NCI-H187 (cell line): ENCODE data around the gene NGDN.
"Not testable (repeated sequence)": the region's sequence is repeated elsewhere in the genome, so short reads cannot be mapped to it uniquely, and the experiment has no call there.

ENCODE experiments used
- DNase-seq, 2 experiments: peaks; one replicate each; lab custom pipeline; 2025; lab: John Stamatoyannopoulos, UW

Gene NGDN

GRCh38 chr14:23469127-23469905 is at the start of gene NGDN:
TSS of gene NGDN (plus strand) at chr14:23469703. CDS start at chr14:23469716, 13 bp downstream.
- DNase-seq = peak; percentile 94 to 95

DNA sequence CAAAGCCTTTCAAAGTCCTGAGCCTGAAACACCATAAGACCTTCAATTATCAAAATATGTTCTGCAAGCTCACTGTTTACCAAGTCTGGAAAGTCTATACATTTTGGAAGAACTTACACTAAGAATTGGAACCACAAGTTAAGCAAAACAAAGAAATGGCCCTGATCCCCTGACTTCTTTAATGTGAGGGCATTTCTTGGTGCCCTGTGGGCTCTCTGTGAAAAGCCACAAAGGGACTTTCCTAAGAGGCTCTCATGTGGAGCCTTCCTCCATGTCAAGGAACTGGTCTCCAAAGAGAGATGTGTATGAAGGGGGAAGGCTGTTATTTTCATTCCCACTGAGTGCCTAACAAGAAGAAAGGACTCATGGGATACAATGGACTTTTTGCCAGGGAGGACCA is 47.9 kb upstream of the NGDN start:
- no peak for DNase-seq

DNA sequence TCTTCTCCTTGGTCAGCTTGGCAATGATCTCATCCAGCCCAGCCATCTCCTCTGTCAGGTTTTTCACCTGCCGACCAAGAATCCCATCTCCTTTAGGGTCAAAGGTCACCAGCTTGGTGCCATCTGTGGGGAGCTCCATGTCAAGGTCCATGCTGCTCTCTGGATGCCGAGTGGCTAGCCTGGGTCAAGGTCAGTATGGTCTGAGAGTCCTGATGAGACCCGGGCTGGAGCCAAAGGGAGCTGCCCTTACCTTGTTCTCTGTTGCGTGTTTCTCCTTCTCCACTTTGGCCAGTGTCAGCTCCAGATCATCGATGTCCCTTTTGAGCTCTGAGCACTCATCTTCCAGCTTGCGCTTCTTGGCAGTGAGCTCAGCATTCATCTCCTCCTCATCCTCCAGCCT is 45.8 kb upstream of the NGDN start:
- DNase-seq = no peak

GRCh38 chr14:23425169-23425568 is 44.3 kb upstream of the NGDN start:
- DNase-seq = no peak

GRCh38 chr14:23425798-23426197 is 43.7 kb upstream of the NGDN start:
- DNase-seq = not testable (repeated sequence)

DNA sequence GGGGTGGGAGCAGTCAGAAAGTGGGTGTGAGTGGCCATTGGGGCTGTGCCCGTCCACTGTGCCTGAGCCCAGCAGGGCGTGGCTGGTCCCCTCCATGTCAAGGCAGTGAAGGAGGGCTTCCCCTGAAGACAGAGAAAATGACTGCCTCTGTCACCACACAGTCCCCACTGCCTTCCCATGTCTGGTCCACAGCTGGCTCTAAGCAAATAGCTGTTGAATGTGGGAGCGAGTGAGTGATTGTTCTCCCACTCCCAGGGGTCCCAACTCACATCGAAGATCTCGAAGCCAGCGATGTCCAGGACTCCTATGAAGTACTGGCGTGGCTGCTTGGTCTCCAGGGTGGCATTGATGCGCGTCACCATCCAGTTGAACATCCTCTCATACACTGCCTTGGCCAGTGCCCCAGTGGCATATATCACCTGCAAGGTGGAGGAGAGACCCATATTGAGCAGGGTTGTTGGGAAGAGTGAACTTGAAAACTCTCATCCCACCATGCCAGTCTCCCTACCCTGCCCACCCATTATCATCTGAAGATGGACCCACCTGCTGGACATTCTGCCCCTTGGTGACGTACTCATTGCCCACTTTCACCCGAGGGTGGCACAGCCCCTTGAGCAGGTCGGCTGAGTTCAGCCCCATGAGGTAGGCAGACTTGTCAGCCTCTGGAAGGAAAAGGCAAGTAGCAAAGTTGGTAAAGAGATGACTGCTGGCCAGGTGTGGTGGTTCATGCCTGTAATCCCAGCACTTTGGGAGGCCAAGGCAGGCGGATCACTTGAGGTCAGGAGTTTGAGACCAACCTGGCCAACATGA is 40.6 kb upstream of the NGDN start:
- no peak for DNase-seq

DNA sequence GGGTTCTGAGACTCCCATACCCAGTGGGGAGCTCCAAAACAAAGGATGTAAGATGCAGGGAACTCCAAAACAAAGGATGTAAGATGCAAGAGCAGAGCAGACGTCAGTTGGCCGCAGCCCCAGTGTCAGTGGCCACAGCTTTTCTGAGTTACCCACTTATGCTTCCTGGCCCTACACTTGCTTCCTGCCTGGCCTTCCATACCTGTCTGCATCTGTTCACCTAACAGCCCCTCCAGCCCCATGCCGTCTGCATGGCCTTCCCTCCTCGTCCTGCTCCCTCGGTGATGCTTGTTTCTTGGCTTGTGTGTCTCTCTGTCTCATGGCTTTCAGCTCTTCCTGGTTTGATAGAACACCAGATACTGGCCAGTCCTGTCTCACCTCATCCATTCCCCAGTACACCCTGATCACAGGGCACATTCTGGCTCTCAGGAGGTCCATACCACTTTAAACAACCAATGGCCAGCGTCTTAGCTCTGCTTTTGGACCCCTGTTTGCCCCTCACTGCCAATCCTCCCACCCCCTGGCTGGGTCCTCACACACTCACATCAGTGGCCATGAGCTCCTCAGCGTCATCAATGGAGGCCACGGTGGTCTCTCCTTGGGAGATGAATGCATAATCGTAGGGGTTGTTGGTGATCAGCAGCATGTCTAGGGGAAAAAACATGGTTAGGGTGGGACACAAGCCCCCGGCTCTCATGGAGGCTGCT is 39.3 kb upstream of the NGDN start:
- DNase-seq = no peak

GRCh38 chr14:23430723-23431085 is 38.8 kb upstream of the NGDN start:
- no peak for DNase-seq

- DNase-seq = no peak
Observed at GRCh38 chr14:23431486-23431885, 38.0 kb upstream of the NGDN start.

- DNase-seq = no peak
Observed at GRCh38 chr14:23432102-23432925, 37.2 kb upstream of the NGDN start.

DNA sequence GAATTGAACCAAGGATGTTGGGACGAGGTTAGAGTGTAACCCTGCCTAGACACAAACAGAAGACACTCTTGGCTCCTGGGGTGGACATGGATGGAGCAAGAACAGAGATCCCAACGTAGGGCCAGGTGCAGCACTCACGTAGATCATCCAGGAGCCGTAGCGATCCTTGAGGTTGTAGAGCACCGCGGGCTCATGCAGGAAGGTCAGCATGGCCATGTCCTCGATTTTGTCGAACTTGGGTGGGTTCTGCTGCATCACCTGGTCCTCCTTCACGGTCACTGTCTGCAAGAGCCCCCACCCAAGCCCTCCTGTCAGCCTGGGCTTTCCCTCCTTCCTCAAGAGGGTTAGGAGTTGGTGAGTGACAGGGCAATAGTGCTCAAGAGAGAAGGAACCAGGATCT is 36.6 kb upstream of the NGDN start:
- DNase-seq = no peak

- DNase-seq = no peak
Observed at GRCh38 chr14:23433457-23433856, 36.0 kb upstream of the NGDN start.

DNA sequence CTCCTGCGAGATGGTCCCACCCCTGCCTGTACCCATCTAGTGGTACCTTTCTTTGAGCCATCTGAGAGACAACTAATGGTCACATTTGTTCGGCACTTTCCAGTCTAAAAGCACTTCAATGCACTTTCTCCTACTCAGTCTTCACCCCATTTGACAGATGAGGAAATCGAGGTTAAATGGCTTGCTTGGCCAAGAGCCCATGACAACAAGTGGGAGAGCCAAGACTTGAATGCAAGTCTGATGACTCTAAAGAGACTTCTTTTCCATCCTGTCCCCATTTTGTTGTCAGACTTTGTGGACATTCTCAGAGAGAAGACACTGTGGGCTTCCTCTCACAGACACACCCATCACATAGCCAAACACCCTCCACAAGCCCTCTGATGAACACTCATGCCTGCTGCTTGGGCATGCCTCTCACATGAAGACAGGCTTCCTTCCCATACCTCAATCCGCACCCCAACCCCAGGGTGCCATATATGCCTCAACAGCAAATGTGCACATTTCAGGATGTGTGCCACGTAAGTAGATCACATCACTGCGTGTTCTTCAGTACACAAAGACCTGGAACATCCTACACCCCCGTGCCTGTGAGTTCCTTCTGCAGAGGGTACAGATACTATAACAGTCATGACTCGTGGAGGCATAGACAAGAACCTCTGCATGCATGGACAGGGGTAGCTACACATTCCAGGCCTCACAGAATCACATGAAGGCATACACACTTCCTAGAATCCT is 34.8 kb upstream of the NGDN start:
- no peak for DNase-seq

DNA sequence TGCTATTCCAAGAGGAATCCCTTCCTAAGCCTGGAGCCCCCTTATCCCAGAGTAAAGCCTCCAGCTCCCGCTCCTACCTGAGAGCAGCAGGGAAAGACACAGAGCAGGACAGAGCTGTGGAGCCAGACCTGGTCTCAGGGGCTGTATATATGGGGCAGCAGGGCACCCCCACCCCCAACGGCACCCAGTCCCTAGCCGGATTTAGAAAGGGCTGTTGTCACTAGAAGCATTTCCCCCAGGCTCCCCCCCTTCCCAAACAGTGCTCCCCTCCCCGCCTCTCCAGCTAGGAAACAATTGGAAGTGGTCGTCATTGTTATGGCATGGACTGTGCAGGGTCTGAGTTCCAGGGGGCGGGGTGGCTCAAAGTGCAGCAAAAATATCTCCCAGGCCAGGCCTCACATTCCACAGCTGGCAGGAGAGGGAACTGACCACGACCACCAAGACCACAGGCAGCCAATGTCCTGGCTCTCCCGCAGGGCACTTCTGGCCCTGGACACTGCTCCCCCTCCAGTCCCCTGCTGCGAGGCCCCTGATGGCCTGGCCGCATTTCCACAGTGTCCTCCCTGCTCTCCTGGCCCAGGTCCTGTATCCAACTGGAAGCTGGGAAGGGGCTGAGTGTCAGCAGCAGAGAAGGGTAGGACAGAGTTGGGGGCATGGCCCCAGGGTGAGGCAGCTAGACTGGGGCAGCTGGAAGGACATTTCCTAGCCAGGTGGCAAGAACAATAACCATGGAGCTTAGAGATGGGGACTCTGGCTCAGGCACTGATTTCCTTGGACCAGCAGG is 33.8 kb upstream of the NGDN start, which contains the start of gene MYH7:
MYH7 (minus strand) TSS at position 118 of the 784 bp plus-strand sequence. CDS start 1,928 bp downstream, outside the sequence.
- DNase-seq = no peak

DNA sequence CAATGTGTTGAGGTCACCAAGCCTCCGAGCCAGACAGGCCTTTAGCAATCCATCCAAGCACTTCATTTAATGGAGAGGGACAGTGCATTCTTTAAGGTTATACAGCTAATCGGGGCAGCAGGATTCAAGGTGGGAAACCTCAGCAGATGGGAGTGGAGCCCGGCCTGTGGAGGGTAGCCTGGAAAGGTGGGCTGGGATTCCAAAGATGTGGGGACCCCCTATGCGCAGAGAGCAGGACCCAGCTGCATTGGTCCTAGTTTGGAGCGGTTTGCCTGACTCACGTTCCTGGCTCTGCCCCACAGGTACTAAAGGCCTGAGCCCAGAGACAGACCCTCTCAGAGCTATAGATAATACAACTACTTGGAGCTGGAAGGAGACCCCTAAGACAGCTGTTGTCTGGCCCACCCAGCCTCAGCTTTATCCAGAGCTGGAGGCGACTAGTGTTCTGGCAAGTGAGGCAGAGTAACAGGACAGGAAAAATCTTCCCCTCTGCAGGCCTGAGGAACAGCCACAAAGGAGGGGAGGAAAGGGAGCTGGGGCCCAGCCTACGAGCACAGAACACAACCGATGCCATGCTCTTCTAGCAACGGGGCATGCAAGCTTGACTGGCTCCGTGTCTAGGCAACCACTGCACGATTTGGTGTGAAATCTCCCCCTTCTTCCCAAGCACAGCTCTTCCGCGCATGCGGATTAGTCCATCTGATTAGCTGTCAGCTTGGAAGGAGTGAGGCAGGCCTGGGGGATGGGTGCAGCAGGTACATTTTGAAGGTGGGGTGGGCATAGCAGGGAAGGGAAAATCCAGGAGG is 33.0 kb upstream of the NGDN start:
- DNase-seq = no peak

GRCh38 chr14:23437133-23438100 is 32.1 kb upstream of the NGDN start:
- DNase-seq = no peak

- DNase-seq = no peak
Observed at GRCh38 chr14:23438101-23438971, 31.2 kb upstream of the NGDN start.
